Measurements from ENCODE around the gene GRIN2A. TPM values are rescaled to one million over a fixed set of nuclear protein-coding genes. Genes with fewer than 3 reads are reported as not detected.

Gene GRIN2A
- total RNA-seq, 1 donor from 2014 or later = 1.5 TPM

- DNase-seq (no peak), ATAC-seq (ENCODE audit: low read depth) (no peak)
- ChIA-PET CTCF (no interaction called here), POLR2A (no interaction called here)
- H3K4me3 Mint-ChIP-seq = no peak overlapping the region
- no peaks in the 10 kb centered on the region for H3K4me1 Mint-ChIP-seq
- H3K36me3 Mint-ChIP-seq (ENCODE audit: low read depth) = no peaks in the 10 kb centered on the region
- no peak overlapping the region for H3K27ac Mint-ChIP-seq
- peaks cover 29% of the 10 kb centered on the region for H3K27me3 Mint-ChIP-seq
- peaks cover 2% of the 10 kb centered on the region for H3K9me3 Mint-ChIP-seq
- intact Hi-C loops (cut with micrococcal nuclease) = no loop called here
- no peak for TF ChIP-seq CTCF (IDR thresholded peaks at IDR 0.05)
These were observed 26.1 kb downstream of the GRIN2A start for GRCh38 chr16:10156099-10156498.

GRCh38 chr16:10154389-10154788, 27.8 kb downstream of the GRIN2A start:
- no peak overlapping the region for H3K27ac Mint-ChIP-seq
- no peak overlapping the region for H3K4me3 Mint-ChIP-seq
- no peak for ATAC-seq (ENCODE audit: low read depth)
- H3K27me3 Mint-ChIP-seq = peaks cover 23% of the 10 kb centered on the region
- ChIA-PET CTCF (no interaction called here), POLR2A (no interaction called here)
- no peak for TF ChIP-seq CTCF (IDR thresholded peaks at IDR 0.05)
- H3K36me3 Mint-ChIP-seq (ENCODE audit: low read depth) = no peaks in the 10 kb centered on the region
- intact Hi-C loops (cut with micrococcal nuclease) = no loop called here
- no peak for DNase-seq
- H3K4me1 Mint-ChIP-seq = no peaks in the 10 kb centered on the region
- H3K9me3 Mint-ChIP-seq = peaks cover 2% of the 10 kb centered on the region

GRCh38 chr16:10153985-10154384, 28.2 kb downstream of the GRIN2A start:
- DNase-seq (no peak), ATAC-seq (ENCODE audit: low read depth) (no peak)
- H3K36me3 Mint-ChIP-seq (ENCODE audit: low read depth) = no peaks in the 10 kb centered on the region
- H3K4me3 Mint-ChIP-seq = no peak overlapping the region
- intact Hi-C loops (cut with micrococcal nuclease) = no loop called here
- no peak for TF ChIP-seq CTCF (IDR thresholded peaks at IDR 0.05)
- H3K27ac Mint-ChIP-seq = no peak overlapping the region
- peaks cover 2% of the 10 kb centered on the region for H3K9me3 Mint-ChIP-seq
- CTCF ChIA-PET = no interaction called here
- H3K4me1 Mint-ChIP-seq = no peaks in the 10 kb centered on the region
- POLR2A ChIA-PET = no interaction called here
- peaks cover 23% of the 10 kb centered on the region for H3K27me3 Mint-ChIP-seq

GRCh38 chr16:10151718-10152117, 30.5 kb downstream of the GRIN2A start:
- H3K9me3 Mint-ChIP-seq = no peaks in the 10 kb centered on the region
- no peak for TF ChIP-seq CTCF (IDR thresholded peaks at IDR 0.05)
- intact Hi-C loops (cut with micrococcal nuclease) = no loop called here
- H3K4me1 Mint-ChIP-seq = no peaks in the 10 kb centered on the region
- POLR2A ChIA-PET = no interaction called here
- H3K27ac Mint-ChIP-seq = no peak overlapping the region
- ATAC-seq (ENCODE audit: low read depth) = no peak
- no peak overlapping the region for H3K4me3 Mint-ChIP-seq
- peaks cover 36% of the 10 kb centered on the region for H3K27me3 Mint-ChIP-seq
- CTCF ChIA-PET = no interaction called here
- DNase-seq = no peak
- H3K36me3 Mint-ChIP-seq (ENCODE audit: low read depth) = no peaks in the 10 kb centered on the region

DNA sequence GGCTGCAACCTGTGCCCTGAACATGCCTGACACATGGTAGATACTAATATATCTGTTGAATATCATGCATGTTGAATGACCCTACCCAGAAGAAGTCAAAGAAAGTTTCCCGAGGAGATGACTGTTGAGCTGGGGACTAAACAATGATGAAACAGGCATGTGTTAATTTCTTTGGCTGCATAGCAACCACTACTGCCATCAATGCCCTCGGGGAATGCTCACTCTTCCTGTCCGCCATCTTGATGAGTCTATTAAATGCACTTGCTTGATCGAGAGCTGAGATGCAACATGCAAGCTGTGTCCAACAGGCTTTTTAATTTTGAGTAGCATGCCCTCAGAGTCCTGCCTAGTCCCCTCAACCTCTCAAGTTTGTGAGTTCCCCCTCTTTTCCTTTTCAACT, 31.3 kb downstream of the GRIN2A start:
- H3K4me1 Mint-ChIP-seq = no peaks in the 10 kb centered on the region
- ChIA-PET CTCF (interaction anchor here (0.6 kb wide), 1 partner anchor 59 kb away, joined by 3 read pairs; no protein-coding TSS in a partner anchor), POLR2A (no interaction called here)
- no peaks in the 10 kb centered on the region for H3K9me3 Mint-ChIP-seq
- ATAC-seq (ENCODE audit: low read depth) = no peak
- H3K36me3 Mint-ChIP-seq (ENCODE audit: low read depth) = no peaks in the 10 kb centered on the region
- H3K27ac Mint-ChIP-seq = no peak overlapping the region
- intact Hi-C loops (cut with micrococcal nuclease) = no loop called here
- no peak overlapping the region for H3K4me3 Mint-ChIP-seq
- no peak for DNase-seq
- TF ChIP-seq CTCF (IDR thresholded peaks at IDR 0.05) = no peak
- peaks cover 33% of the 10 kb centered on the region for H3K27me3 Mint-ChIP-seq
